ENCODE data around the gene SLIT3.

GRCh38 chr5:169100735-169101075 lies 200.2 kb downstream of the SLIT3 start:
- no peak for TF ChIP-seq POLR2A (IDR thresholded peaks at IDR 0.05)
- TF ChIP-seq, protein P1, sequence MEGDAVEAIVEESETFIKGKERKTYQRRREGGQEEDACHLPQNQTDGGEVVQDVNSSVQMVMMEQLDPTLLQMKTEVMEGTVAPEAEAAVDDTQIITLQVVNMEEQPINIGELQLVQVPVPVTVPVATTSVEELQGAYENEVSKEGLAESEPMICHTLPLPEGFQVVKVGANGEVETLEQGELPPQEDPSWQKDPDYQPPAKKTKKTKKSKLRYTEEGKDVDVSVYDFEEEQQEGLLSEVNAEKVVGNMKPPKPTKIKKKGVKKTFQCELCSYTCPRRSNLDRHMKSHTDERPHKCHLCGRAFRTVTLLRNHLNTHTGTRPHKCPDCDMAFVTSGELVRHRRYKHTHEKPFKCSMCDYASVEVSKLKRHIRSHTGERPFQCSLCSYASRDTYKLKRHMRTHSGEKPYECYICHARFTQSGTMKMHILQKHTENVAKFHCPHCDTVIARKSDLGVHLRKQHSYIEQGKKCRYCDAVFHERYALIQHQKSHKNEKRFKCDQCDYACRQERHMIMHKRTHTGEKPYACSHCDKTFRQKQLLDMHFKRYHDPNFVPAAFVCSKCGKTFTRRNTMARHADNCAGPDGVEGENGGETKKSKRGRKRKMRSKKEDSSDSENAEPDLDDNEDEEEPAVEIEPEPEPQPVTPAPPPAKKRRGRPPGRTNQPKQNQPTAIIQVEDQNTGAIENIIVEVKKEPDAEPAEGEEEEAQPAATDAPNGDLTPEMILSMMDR (IDR thresholded peaks at IDR 0.05) = no peak

Measured in Peyer's patch (tissue), 4 donors.